Measurements from ENCODE around the gene BABAM2. TPM values are rescaled to one million over a fixed set of nuclear protein-coding genes. Genes with fewer than 3 reads are reported as not detected.

BABAM2 gene
- total and polyA plus RNA-seq, 9 of the 15 experiments (the other 6 are each of a cell fraction or from before 2014, with no cell fraction given): 10.9 to 37.4 (median 25.6) TPM

- Histone ChIP-seq H3K79me2 (ENCODE audit: control insufficient read depth, insufficient read depth, low read length) (no peaks in the 10 kb centered on the region), H4K20me1 (replicated peaks; ENCODE audit: control insufficient read depth, insufficient read depth, low read length) (no peaks in the 10 kb centered on the region), H3K36me3 (ENCODE audit: control insufficient read depth, insufficient read depth, low read length) (no peaks in the 10 kb centered on the region), H3K27me3 (ENCODE audit: control insufficient read depth in 2 of 2, insufficient read depth in 2 of 2, low read length in 2 of 2) (no peaks in the 10 kb centered on the region), H3K9me3 (replicated peaks; ENCODE audit: control insufficient read depth, insufficient read depth, low read depth, low read length) (no peaks in the 10 kb centered on the region), H3K4me3 (no peak overlapping the region), H3K27ac (ENCODE audit: extremely low read depth, low read depth, low read length) (no peak overlapping the region), H3K9me1 (ENCODE audit: control insufficient read depth, insufficient read depth, low read length) (no peaks in the 10 kb centered on the region), H3K4me2 (ENCODE audit: insufficient read depth, low read length) (no peak overlapping the region), H3K4me1 (replicated peaks in 1 of 2; ENCODE audit: control insufficient read depth in 2 of 2, insufficient read depth in 2 of 2, low read length in 2 of 2) (peaks cover 3 to 5% of the 10 kb centered on the region in 2 experiments; a peak in 2 of 5 replicates), H3K9ac (ENCODE audit: insufficient read depth in 1 of 2, low read depth in 2 of 2, low read length in 2 of 2) (no peak overlapping the region), H2AFZ (ENCODE audit: low read depth, low read length) (no peak overlapping the region)
- intact Hi-C loops (cut with micrococcal nuclease) (no loop called here), in situ Hi-C loops (cut with MboI) (no loop called here)
- no peak for FAIRE-seq
- 64% methylated on average over 2 of the region's 2 CpGs for WGBS (ENCODE audit: insufficient coverage, low coverage, missing lambda C conversion rate)
- ChIA-PET CTCF (ENCODE audit: low intra/inter-chr PET ratio) (no interaction called here), POLR2A (interaction anchor here (0.6 to 1.0 kb wide), 2 partner anchors 15 to 314 kb away, joined by 3 read pairs; no protein-coding TSS in a partner anchor)
- no peak for DNase-seq (ENCODE audit: extremely low read depth in 1 of 4, low spot score in 3 of 4)
- BruUV-seq (replicated peaks): no TSS peak
- no peak for ATAC-seq
- TF ChIP-seq, protein P1, sequence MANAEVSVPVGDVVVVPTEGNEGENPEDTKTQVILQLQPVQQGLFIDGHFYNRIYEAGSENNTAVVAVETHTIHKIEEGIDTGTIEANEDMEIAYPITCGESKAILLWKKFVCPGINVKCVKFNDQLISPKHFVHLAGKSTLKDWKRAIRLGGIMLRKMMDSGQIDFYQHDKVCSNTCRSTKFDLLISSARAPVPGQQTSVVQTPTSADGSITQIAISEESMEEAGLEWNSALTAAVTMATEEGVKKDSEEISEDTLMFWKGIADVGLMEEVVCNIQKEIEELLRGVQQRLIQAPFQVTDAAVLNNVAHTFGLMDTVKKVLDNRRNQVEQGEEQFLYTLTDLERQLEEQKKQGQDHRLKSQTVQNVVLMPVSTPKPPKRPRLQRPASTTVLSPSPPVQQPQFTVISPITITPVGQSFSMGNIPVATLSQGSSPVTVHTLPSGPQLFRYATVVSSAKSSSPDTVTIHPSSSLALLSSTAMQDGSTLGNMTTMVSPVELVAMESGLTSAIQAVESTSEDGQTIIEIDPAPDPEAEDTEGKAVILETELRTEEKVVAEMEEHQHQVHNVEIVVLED (CRISPR knock-in tag; IDR thresholded peaks at IDR 0.05): no peak
- TF ChIP-seq RNF2 (IDR thresholded peaks at IDR 0.05): no peak
- no peak for TF ChIP-seq ARNT (IDR thresholded peaks at IDR 0.05)
- no peak for TF ChIP-seq RBFOX2 (IDR thresholded peaks at IDR 0.05; ENCODE audit: low read depth, low read length)
- TF ChIP-seq PRMT5 (CRISPR knock-in tag; IDR thresholded peaks at IDR 0.05): no peak
These were observed 426.9 kb downstream of the BABAM2 start for GRCh38 chr2:28317390-28317789.
